Adrenal gland (tissue), 19 donors: ENCODE measurements around the gene ANKRD18A. TPM values are rescaled to one million over a fixed set of nuclear protein-coding genes. Genes with fewer than 3 reads are reported as not detected.

Experiments used
- DNase-seq, 7 donors: peaks; one replicate each; pipeline ENCODE4 v3.0.0-alpha.2; 2019 to 2020
- H3K27ac ChIP-seq, 5 donors: fragments of 200-600 bp; sonication (generic) in 4 of 5; 1 replicate in 3 of 5; 2 replicates in 2 of 5; pipeline versions ENCODE4 v1.5.1 to v1.8.0; 2016 to 2020; ENCODE audit warnings: mild to moderate bottlenecking in 1 of 5
- H3K27me3 ChIP-seq: fragments of 200-600 bp; 2 replicates; pipeline ENCODE4 v1.8.0; 2021
- H3K36me3 ChIP-seq, 2 donors: fragments of 200-600 bp; replicated peaks in 1 of 2; 1 replicate in 1 of 2; 2 replicates in 1 of 2; pipeline versions ENCODE4 v1.5.1 to v1.8.0; 2018 to 2022
- H3K4me1 ChIP-seq, 2 donors: fragments of 200-600 bp; replicated peaks in 1 of 2; 1 replicate in 1 of 2; 2 replicates in 1 of 2; pipeline versions ENCODE4 v1.5.1 to v1.8.0; 2018 to 2021
- H3K4me3 ChIP-seq, 4 donors: fragments of 200-600 bp; sonication (generic) in 3 of 4; one replicate each; pipeline ENCODE4 v1.5.1; 2016 to 2018
- H3K9me3 ChIP-seq, 3 donors: fragments of 200-600 bp; sonication (generic) in 1 of 3; replicated peaks in 1 of 3; 1 replicate in 2 of 3; 2 replicates in 1 of 3; pipeline versions ENCODE4 v1.5.1 to v1.8.0; 2016 to 2021
- POLR2A ChIP-seq, 2 donors: fragments of 450-650 bp; IDR thresholded peaks; one replicate each; pipeline ENCODE4 v1.6.1; 2017; ENCODE audit warnings: antibody characterized with exemption in 2 of 2, mild to moderate bottlenecking in 2 of 2, moderate library complexity in 1 of 2
- WGBS, 4 donors: extraction: QIAGEN DNeasy Blood & Tissue Kit in 2 of 4; methylation state at CpG; one replicate each; pipeline versions ENCODE4 v1.1.5 to v1.1.7; 2013 to 2017; 5-methylcytosine and 5-hydroxymethylcytosine counted together
- intact Hi-C, 2 donors: fragments of 100-400 bp; cut with DNase I; formaldehyde crosslinking; loops; one replicate each; pipeline versions ENCODE4 v1.14.1 to v1.15.0; 2022 to 2023
- long read RNA-seq, 10 donors: library from polyadenylated mRNA in 3 of 10; unstranded in 2 of 10; stranded (forward) in 1 of 10; transcript quantifications; one replicate each; pipeline ENCODE4 v2.0.0 and lab custom pipeline, GENCODE V29; 2021 to 2026
- polyA plus RNA-seq, 3 donors: library from polyadenylated mRNA; stranded (reverse); fragments of 200-250 nt in 2 of 3; fragments of 350-450 nt in 1 of 3; fragmentation: Illumina TruSeq in 1 of 3; extraction: RNeasy Lipid Tissue Mini Kit (QIAGEN cat#74804) in 1 of 3; gene quantifications; one replicate each; pipeline ENCODE4 v1.2.3, GENCODE V29; 2013 to 2014
- total RNA-seq, 9 donors: library from RNA; depleted of rRNA in 4 of 9; stranded (reverse); fragments of >200 nt in 4 of 9; fragments of 120-200 nt in 1 of 9; fragmentation: NEBNext Ultra II Directional in 1 of 9; extraction: Animal tissue kit (Norgen Biotek cat#: 25700) in 1 of 9; gene quantifications; one replicate each; pipeline versions ENCODE4 v1.1.0 to v1.2.4, GENCODE V29; 2013 to 2023
- TF ChIP-seq, protein P1 (sequence below), 6 experiments: fragments of 450-650 bp in 4 of 6; fragments of 200-600 bp in 2 of 6; sonication (generic) in 1 of 6; IDR thresholded peaks; 1 replicate in 5 of 6; 2 replicates in 1 of 6; pipeline versions ENCODE4 v1.5.1 to v1.8.0; 2016 to 2021; ENCODE audit warnings: antibody characterized with exemption in 6 of 6, mild to moderate bottlenecking in 2 of 6, moderate library complexity in 1 of 6
- donor health status: healthy with polysubstance abuse.
- donor health status: Bipolar disorder and iron deficiency.
- donor health status: DM: yes; HTN: yes; CAD: no.
- donor health status: DM: no; HTN: no; CAD: no.
- donor health status: DM: no; HTN: no; CAD: no.
- donor health status: DM: yes; HTN: yes; CAD: no.

ANKRD18A gene
- total RNA-seq (under 1 TPM in 5 of 9 donors, not detected in 4; 0.07 to 0.50 (median 0.13) TPM), polyA plus RNA-seq (under 1 TPM; 0.07 to 0.56 (median 0.16) TPM)
- long read RNA-seq, donor 1 = 0 reads
- long read RNA-seq, donor 2 = 0 reads
- long read RNA-seq, donor 3 = 0 reads
- long read RNA-seq, donor 4 = 0 reads
- long read RNA-seq, donor 5 = 0 reads
- long read RNA-seq, donor 6, partial matches to known transcripts = 1 of 2 reads
- long read RNA-seq, donor 6, other reads (novel, unspliced or antisense) = 1 of 2 reads
- long read RNA-seq, donor 7 = 0 reads
- long read RNA-seq, donor 8 = 0 reads
- long read RNA-seq, donor 9 = 0 reads
- long read RNA-seq, donor 10 = 0 reads

DNA sequence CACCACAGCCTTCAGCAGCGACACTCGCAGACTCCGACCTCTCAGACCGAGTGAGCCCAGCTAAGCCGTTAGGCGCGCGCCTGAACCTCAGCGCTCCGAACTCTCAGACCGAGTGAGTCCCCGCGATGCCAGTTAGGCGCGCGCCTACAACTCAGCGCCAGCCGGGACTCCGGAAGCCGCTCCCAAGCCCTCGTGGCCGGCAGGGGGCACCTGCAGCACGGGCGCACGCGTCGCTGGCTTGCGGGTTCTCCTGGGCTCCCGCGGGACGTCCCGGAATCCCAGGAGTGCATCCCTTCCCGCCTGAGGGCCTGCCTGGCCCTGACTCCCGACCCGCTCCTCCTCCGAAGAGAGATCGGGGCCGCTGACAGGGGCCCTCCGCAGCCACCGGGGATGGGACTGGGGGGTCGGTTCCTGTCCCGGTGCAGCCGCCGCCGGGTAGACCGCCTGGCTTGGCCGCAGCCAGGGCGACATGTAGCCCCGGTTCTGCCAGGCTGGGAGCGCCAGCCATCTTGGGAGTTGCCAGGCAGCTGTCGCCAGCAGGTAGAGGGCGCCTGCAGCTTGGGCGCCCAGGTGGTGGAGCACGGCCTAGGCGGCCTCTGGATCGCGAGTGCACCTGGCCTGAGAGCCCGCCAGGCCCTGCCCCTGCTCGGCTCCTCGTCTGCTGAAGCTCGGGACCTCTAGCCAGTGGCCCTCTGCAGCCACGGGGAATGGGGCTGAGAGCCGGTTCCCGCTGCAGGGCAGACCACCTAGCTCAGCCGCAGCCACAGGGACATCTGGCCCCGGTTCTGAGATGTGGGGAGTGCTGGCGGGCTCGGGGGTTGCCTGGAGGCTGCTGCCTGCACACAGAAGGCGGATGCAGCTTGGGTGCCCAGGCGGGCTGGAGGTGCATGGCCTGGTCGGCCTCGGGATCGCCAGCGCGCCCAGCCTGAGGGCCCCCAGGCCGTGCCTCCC, at the start of gene ANKRD18A:
TSS of gene ANKRD18A (minus strand) at position 114 of the 951 bp plus-strand sequence. CDS start 311 bp downstream, outside the sequence.
- Histone ChIP-seq H3K4me1 (peaks cover 3 to 18% of the 10 kb centered on the region in 2 donors), H3K27ac (no peak within 1 kb of the TSS), H3K9me3 (no peaks in the 10 kb centered on the region), H3K4me3 (peak within 1 kb of the TSS in 1 of 4 donors; percentile 44), H3K36me3 (no peaks in the 10 kb centered on the region), H3K27me3 (peaks cover 57% of the 10 kb centered on the region)
- TF ChIP-seq POLR2A (IDR thresholded peaks at IDR 0.05) = no peak
- TF ChIP-seq, protein P1, sequence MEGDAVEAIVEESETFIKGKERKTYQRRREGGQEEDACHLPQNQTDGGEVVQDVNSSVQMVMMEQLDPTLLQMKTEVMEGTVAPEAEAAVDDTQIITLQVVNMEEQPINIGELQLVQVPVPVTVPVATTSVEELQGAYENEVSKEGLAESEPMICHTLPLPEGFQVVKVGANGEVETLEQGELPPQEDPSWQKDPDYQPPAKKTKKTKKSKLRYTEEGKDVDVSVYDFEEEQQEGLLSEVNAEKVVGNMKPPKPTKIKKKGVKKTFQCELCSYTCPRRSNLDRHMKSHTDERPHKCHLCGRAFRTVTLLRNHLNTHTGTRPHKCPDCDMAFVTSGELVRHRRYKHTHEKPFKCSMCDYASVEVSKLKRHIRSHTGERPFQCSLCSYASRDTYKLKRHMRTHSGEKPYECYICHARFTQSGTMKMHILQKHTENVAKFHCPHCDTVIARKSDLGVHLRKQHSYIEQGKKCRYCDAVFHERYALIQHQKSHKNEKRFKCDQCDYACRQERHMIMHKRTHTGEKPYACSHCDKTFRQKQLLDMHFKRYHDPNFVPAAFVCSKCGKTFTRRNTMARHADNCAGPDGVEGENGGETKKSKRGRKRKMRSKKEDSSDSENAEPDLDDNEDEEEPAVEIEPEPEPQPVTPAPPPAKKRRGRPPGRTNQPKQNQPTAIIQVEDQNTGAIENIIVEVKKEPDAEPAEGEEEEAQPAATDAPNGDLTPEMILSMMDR (IDR thresholded peaks at IDR 0.05) = peak; percentile 27 to 64 (median 44)
- intact Hi-C loops = no loop called here
- 2 to 3% (median 3%) methylated on average over 10 to 76 of the region's 76 CpGs for WGBS, 4 donors
- peak; percentile 42 to 78 (median 64) for DNase-seq

DNA sequence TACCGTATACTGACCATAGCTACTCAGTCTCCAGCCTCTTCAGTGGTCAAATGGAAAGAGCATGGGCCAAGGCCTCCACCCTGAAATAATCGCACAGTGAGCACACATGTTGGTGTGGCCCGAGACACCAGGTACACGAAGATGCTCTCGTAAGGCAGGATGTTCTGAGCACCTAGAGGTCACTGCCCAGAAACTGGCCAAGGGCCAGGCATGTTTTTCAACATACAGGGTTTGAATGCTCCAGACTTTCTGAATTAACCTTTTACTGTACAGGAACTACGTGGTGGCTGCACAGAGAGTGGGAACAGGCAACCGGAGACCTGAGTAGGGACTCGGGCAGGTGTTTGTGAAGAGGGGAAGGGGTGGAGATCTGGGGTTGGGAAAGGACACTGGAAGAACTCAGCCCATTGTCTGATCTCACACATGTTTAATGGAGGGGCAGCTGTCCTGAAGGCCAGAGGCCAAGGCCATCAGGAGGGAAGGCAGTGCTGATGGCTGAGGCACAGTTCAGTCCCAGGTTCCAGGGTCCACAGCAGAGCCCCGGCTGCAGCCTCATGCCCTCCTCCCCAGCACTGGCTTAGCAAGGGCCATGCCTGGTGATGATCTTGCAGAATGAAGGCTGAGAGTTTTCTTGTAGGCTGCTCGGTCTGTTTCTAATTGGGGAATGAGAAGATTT, 48.5 kb upstream of the ANKRD18A start:
- Histone ChIP-seq H3K4me3 (no peak overlapping the region), H3K36me3 (no peaks in the 10 kb centered on the region), H3K4me1 (peaks cover 0 to 4% of the 10 kb centered on the region in 2 donors), H3K9me3 (no peaks in the 10 kb centered on the region), H3K27ac (no peak overlapping the region), H3K27me3 (no peaks in the 10 kb centered on the region)
- TF ChIP-seq POLR2A (IDR thresholded peaks at IDR 0.05) = no peak
- TF ChIP-seq, protein P1 (IDR thresholded peaks at IDR 0.05) = no peak
- intact Hi-C loops = no loop called here
- DNase-seq = no peak
- 85 to 88% (median 86%) methylated on average over 7 to 10 of the region's 10 CpGs for WGBS, 4 donors

DNA sequence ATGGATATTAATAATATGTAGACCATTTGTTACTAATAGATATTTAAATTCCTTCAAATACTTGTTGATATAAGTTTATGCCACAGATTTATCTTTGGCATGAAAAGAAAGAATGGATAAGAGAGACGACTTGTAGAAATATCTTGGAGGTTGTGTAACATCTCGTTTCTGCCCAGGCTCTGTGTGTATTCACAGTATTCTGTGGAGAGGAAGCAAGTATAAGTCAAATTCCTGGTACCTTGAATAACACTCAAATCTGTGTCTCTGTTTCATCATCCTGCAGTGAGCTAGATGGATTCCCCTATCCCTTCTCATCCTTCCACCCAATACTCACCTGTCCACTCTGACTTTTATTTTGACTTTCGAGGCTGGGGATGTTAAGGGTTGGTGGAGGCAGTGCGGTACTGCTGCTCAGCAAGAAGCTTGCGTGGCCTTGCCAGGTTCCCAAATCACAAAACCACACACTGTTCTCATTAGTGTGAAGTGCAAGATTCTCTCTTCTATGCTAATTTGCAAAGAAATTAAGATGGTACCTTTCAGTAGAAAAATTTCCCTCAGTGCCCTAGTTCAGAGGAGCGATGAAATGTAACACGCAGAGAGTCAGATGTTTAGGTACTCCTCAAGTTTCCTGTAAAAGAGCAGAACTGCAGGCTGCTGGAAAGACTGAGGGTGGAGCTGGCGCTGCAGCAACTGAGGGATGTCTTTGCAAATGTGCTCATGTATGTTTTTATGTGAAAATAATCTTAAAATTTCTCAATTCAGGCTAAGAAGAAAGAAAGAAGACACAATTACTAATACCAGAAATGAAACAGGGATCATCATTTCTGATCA, 42.6 kb upstream of the ANKRD18A start:
- TF ChIP-seq, protein P1 (IDR thresholded peaks at IDR 0.05) = peak in 4 of 6 experiments; percentile 16 to 34 (median 28)
- no peak for TF ChIP-seq POLR2A (IDR thresholded peaks at IDR 0.05)
- intact Hi-C loops = no loop called here
- peak in 2 of 7 donors; percentile 31 to 32 for DNase-seq
- H3K27me3 ChIP-seq = no peaks in the 10 kb centered on the region
- H3K27ac ChIP-seq = no peak overlapping the region
- no peaks in the 10 kb centered on the region for H3K36me3 ChIP-seq
- H3K4me3 ChIP-seq = no peak overlapping the region
- WGBS, 4 donors = 54 to 65% (median 61%) methylated on average over 8 of the region's 8 CpGs
- H3K9me3 ChIP-seq = no peaks in the 10 kb centered on the region
- no peaks in the 10 kb centered on the region for H3K4me1 ChIP-seq
